HCT116 (cell line): ENCODE measurements around the gene SERPINB4. TPM values are rescaled to one million over a fixed set of nuclear protein-coding genes. Genes with fewer than 3 reads are reported as not detected.

Source experiments
- ATAC-seq: fragments of 200-7000 bp; cut with Tn5 transposase; 2 replicates; pipeline ENCODE4 v1.9.1; 2020; ENCODE audit warnings: mild to moderate bottlenecking, moderate library complexity
- BruUV-seq: library from RNA; stranded (reverse); fragments of 400-500 nt; replicated peaks from 2 replicates; lab custom pipeline; 2021; lab: Mats Ljungman, UMichigan
- CTCF ChIA-PET: fragments of 300-600 bp; sonication (Branson Sonifier 250); formaldehyde crosslinking; loops from one replicate; lab custom pipeline; 2021; ENCODE audit warnings: antibody characterized with exemption; lab: Charles Lee
- POLR2A ChIA-PET: fragments of 300-600, 350-600 bp; sonication (Branson Sonifier 250); formaldehyde crosslinking; loops from one replicate; lab custom pipeline; 2021; ENCODE audit warnings: antibody characterized with exemption; lab: Charles Lee
- RAD21 ChIA-PET, 2 experiments: fragments of 300-600 bp; sonication (Branson Sonifier 250); formaldehyde crosslinking; loops; one replicate each; lab custom pipeline; 2023; ENCODE audit warnings: low total read pairs in 2 of 2; ENCODE audit not compliant: uncharacterized antibody in 2 of 2, unreplicated experiment in 2 of 2, low non-redundant PET in 1 of 2; lab: Charles Lee
- DNase-seq: peaks from one replicate; pipeline ENCODE4 v3.0.0-alpha.2; 2010; ENCODE audit warnings: low read depth, low spot score
- H2AFZ ChIP-seq: fragments of 200-600 bp; shearing (Covaris generic), sonication (generic); 2 replicates; pipeline ENCODE4 v1.6.1; 2017; ENCODE audit warnings: low read depth, mixed run types, mixed read lengths, antibody characterized with exemption, low read length; ENCODE audit not compliant: poor library complexity, severe bottlenecking
- H3K27ac ChIP-seq: 2 replicates; pipeline ENCODE4 v1.5.1; 2012; ENCODE audit warnings: low read depth, low read length
- H3K27me3 ChIP-seq: fragments of 200-600 bp; sonication (generic); 2 replicates; pipeline ENCODE4 v1.6.1; 2016; ENCODE audit warnings: mixed run types, low read length, mixed read lengths; ENCODE audit not compliant: insufficient read depth
- H3K36me3 ChIP-seq, 2 experiments: fragments of 200-500 bp in 1 of 2; fragments of 200-600 bp in 1 of 2; sonication (Bioruptor generic) in 1 of 2; sonication (generic) in 1 of 2; 2 replicates each; pipeline versions ENCODE4 v1.5.1 to v1.6.1; 2014 to 2016; ENCODE audit warnings: low read length in 2 of 2, inconsistent platforms in 1 of 2, mixed read lengths in 1 of 2, mixed run types in 1 of 2; ENCODE audit not compliant: insufficient read depth in 2 of 2, control insufficient read depth in 1 of 2
- H3K4me1 ChIP-seq, 2 experiments: fragments of 200-600 bp in 1 of 2; sonication (generic) in 1 of 2; 2 replicates each; pipeline versions ENCODE4 v1.5.1 to v1.6.1; 2012 to 2017; ENCODE audit warnings: low read length in 2 of 2, inconsistent platforms in 1 of 2, mild to moderate bottlenecking in 1 of 2, mixed read lengths in 1 of 2, mixed run types in 1 of 2, moderate library complexity in 1 of 2; ENCODE audit not compliant: insufficient read depth in 2 of 2, control insufficient read depth in 1 of 2
- H3K4me2 ChIP-seq: fragments of 200-600 bp; sonication (generic); 2 replicates; pipeline ENCODE4 v1.6.1; 2017; ENCODE audit warnings: mixed run types, low read length, mixed read lengths
- H3K4me3 ChIP-seq, 2 experiments: fragments of 200-600 bp in 1 of 2; sonication (generic) in 1 of 2; replicated peaks in 1 of 2; 2 replicates each; pipeline ENCODE4 v1.5.1; 2011 to 2016; ENCODE audit warnings: low read length in 2 of 2, control low read depth in 1 of 2, low read depth in 1 of 2, mild to moderate bottlenecking in 1 of 2, mixed read lengths in 1 of 2, mixed run types in 1 of 2
- H3K79me2 ChIP-seq: fragments of 200-600 bp; sonication (generic); 2 replicates; pipeline ENCODE4 v1.6.1; 2017; ENCODE audit warnings: mild to moderate bottlenecking, mixed run types, low read length, moderate library complexity, mixed read lengths; ENCODE audit not compliant: insufficient read depth
- H3K9ac ChIP-seq: fragments of 200-600 bp; sonication (generic); 2 replicates; pipeline ENCODE4 v1.6.1; 2016; ENCODE audit warnings: low read length, mixed read lengths
- H3K9me2 ChIP-seq: fragments of 200-600 bp; sonication (generic), shearing (Covaris generic); 2 replicates; pipeline ENCODE4 v1.6.1; 2017; ENCODE audit warnings: mixed run types, mild to moderate bottlenecking, moderate library complexity; ENCODE audit not compliant: insufficient read depth
- H3K9me3 ChIP-seq, 2 experiments: fragments of 200-500 bp in 1 of 2; fragments of 200-600 bp in 1 of 2; sonication (Bioruptor generic) in 1 of 2; sonication (generic) in 1 of 2; 2 replicates each; pipeline ENCODE4 v1.6.1; 2014 to 2017; ENCODE audit warnings: low read length in 2 of 2, mixed read lengths in 2 of 2, inconsistent platforms in 1 of 2, low read depth in 1 of 2, mild to moderate bottlenecking in 1 of 2, mixed run types in 1 of 2, moderate library complexity in 1 of 2; ENCODE audit not compliant: control insufficient read depth in 1 of 2, insufficient read depth in 1 of 2
- H4K20me1 ChIP-seq: fragments of 200-600 bp; sonication (generic), shearing (Covaris generic); 2 replicates; pipeline ENCODE4 v1.6.1; 2017; ENCODE audit warnings: mixed run types, mild to moderate bottlenecking, moderate library complexity; ENCODE audit not compliant: insufficient read depth
- ATF3 ChIP-seq: IDR thresholded peaks from 2 replicates; pipeline ENCODE4 v1.6.1; 2012
- CBX3 ChIP-seq: IDR thresholded peaks from 2 replicates; pipeline ENCODE4 v1.6.1; 2012; ENCODE audit warnings: low read depth
- CEBPB ChIP-seq: IDR thresholded peaks from 2 replicates; pipeline ENCODE4 v1.6.1; 2012; ENCODE audit warnings: low read depth
- CTCF ChIP-seq, 3 experiments: fragments of 200-600 bp in 1 of 3; sonication (generic) in 1 of 3; IDR thresholded peaks in 2 of 3; conservative IDR thresholded peaks in 1 of 3; 2 replicates each; pipeline ENCODE4 v1.5.1; 2012 to 2017; ENCODE audit warnings: low read depth in 2 of 3, low read length in 2 of 3, antibody characterized with exemption in 1 of 3, borderline replicate concordance in 1 of 3, control low read depth in 1 of 3, mild to moderate bottlenecking in 1 of 3, mixed read lengths in 1 of 3, mixed run types in 1 of 3, moderate library complexity in 1 of 3; ENCODE audit not compliant: insufficient read depth in 1 of 3
- EGR1 ChIP-seq: IDR thresholded peaks from 2 replicates; pipeline ENCODE4 v1.6.1; 2012; ENCODE audit warnings: low read depth
- ELF1 ChIP-seq: IDR thresholded peaks from 2 replicates; pipeline ENCODE4 v1.6.1; 2012; ENCODE audit warnings: low read depth, borderline replicate concordance
- POLR2AphosphoS5 ChIP-seq: IDR thresholded peaks from 2 replicates; pipeline ENCODE4 v1.6.1; 2011; ENCODE audit warnings: mild to moderate bottlenecking, low read depth, low read length, moderate library complexity
- RAD21 ChIP-seq: IDR thresholded peaks from 2 replicates; pipeline ENCODE4 v1.6.1; 2012; ENCODE audit warnings: low read depth, mild to moderate bottlenecking
- SP1 ChIP-seq: IDR thresholded peaks from 2 replicates; pipeline ENCODE4 v1.6.1; 2012; ENCODE audit warnings: low read depth
- YY1 ChIP-seq: IDR thresholded peaks from 2 replicates; pipeline ENCODE4 v1.6.1; 2011; ENCODE audit warnings: low read length, low read depth, moderate library complexity, mild to moderate bottlenecking; ENCODE audit not compliant: insufficient replicate concordance; ENCODE audit errors: extremely low read depth
- ZBTB33 ChIP-seq: IDR thresholded peaks from 2 replicates; pipeline ENCODE4 v1.6.1; 2011; ENCODE audit warnings: mild to moderate bottlenecking, low read length, moderate library complexity; ENCODE audit not compliant: insufficient replicate concordance; ENCODE audit errors: extremely low read depth
- ZFX ChIP-seq: fragments of 450-650 bp; IDR thresholded peaks from 2 replicates; pipeline ENCODE4 v1.6.1; 2017
- intact Hi-C: fragments of 100-400 bp; cut with micrococcal nuclease; formaldehyde crosslinking; loops from 2 replicates; pipeline ENCODE4 v1.10.0; 2022
- total RNA-seq: library from RNA; stranded (reverse); gene quantifications from one replicate; pipeline ENCODE4 v1.2.1, GENCODE V29; 2021; ENCODE audit not compliant: unreplicated experiment

The SERPINB4 gene
- total RNA-seq, 1 experiment from 2014 or later = not detected

GRCh38 chr18:63606526-63606925 lies 37.5 kb downstream of the SERPINB4 start:
- no TSS peak for BruUV-seq
- H3K27ac ChIP-seq = no peak overlapping the region
- ATAC-seq (no peak), DNase-seq (no peak)
- no peaks in the 10 kb centered on the region for H4K20me1 ChIP-seq
- H2AFZ ChIP-seq = no peak overlapping the region
- no peak overlapping the region for H3K4me3 ChIP-seq
- ChIA-PET POLR2A (no interaction called here), CTCF (no interaction called here), RAD21 (interaction anchor here in 1 of 2 experiments (1.2 kb wide), 1 partner anchor 330 kb away, joined by 3 read pairs; no protein-coding TSS in a partner anchor)
- no peaks in the 10 kb centered on the region for H3K36me3 ChIP-seq
- no peaks in the 10 kb centered on the region for H3K9me2 ChIP-seq
- H3K4me2 ChIP-seq = no peak overlapping the region
- no peak for TF ChIP-seq EGR1
- no peak for TF ChIP-seq ELF1
- no peak for TF ChIP-seq ZFX
- no peak for TF ChIP-seq SP1
- no peak for TF ChIP-seq RAD21
- TF ChIP-seq ZBTB33 = no peak
- no peak for TF ChIP-seq CBX3
- no peak for TF ChIP-seq ATF3
- TF ChIP-seq YY1 = no peak
- TF ChIP-seq POLR2AphosphoS5 = no peak
- no peak for TF ChIP-seq CTCF (IDR thresholded peaks at IDR 0.05 in 2 of 3, conservative IDR thresholded peaks at IDR 0.05 in 1 of 3; ENCODE audit: borderline replicate concordance in 1 of 3, insufficient read depth in 1 of 3, low read depth in 2 of 3, low read length in 2 of 3)
- TF ChIP-seq CEBPB = no peak
- H3K9ac ChIP-seq = no peak overlapping the region
- H3K4me1 ChIP-seq = peaks cover 5 to 25% of the 10 kb centered on the region in 2 experiments; a peak in 3 of 4 replicates
- H3K9me3 ChIP-seq = no peaks in the 10 kb centered on the region
- no peaks in the 10 kb centered on the region for H3K27me3 ChIP-seq
- no peaks in the 10 kb centered on the region for H3K79me2 ChIP-seq
- intact Hi-C loops = no loop called here
